Measurements from ENCODE around the gene AMT. TPM values are rescaled to one million over a fixed set of nuclear protein-coding genes. Genes with fewer than 3 reads are reported as not detected.

The AMT gene
- total and polyA plus RNA-seq, 2 of the 13 experiments (the other 11 are each of a cell fraction or from before 2014, with no cell fraction given): 35.3 to 59.0 TPM

- TF ChIP-seq MXD1 (CRISPR knock-in tag; IDR thresholded peaks at IDR 0.05) (0 out of 2 replicates have a peak, but pooled peaks have one; percentile 54), ZFY (CRISPR knock-in tag; IDR thresholded peaks at IDR 0.05) (peak; percentile 63; the same call in 1 of the 2 replicates), RFX5 (IDR thresholded peaks at IDR 0.05; ENCODE audit: low read depth, low read length) (no peak), KDM5A (IDR thresholded peaks at IDR 0.05; ENCODE audit: borderline replicate concordance, low read length) (no peak), DMAP1 (CRISPR knock-in tag; IDR thresholded peaks at IDR 0.05) (no peak), ZNF704 (CRISPR knock-in tag; IDR thresholded peaks at IDR 0.05; ENCODE audit: borderline replicate concordance) (no peak), ZNF563 (CRISPR knock-in tag; IDR thresholded peaks at IDR 0.05) (peak; percentile 26; the same call in 1 of the 2 replicates), ZNF644 (CRISPR knock-in tag; IDR thresholded peaks at IDR 0.05; ENCODE audit: low read depth) (peak; percentile 28; the same call in 1 of the 2 replicates), EED (CRISPR knock-in tag; IDR thresholded peaks at IDR 0.05) (no peak), PITX1 (CRISPR knock-in tag; IDR thresholded peaks at IDR 0.05) (peak; percentile 4; the same call in 1 of the 2 replicates), FLYWCH1 (CRISPR knock-in tag; IDR thresholded peaks at IDR 0.05) (no peak), ZNF503 (CRISPR knock-in tag; IDR thresholded peaks at IDR 0.05) (0 out of 2 replicates have a peak, but pooled peaks have one; percentile 30), ZNF30 (CRISPR knock-in tag; IDR thresholded peaks at IDR 0.05) (no peak), ZMYM4 (CRISPR knock-in tag; IDR thresholded peaks at IDR 0.05) (0 out of 2 replicates have a peak, but pooled peaks have one; percentile 49), SOX5 (CRISPR knock-in tag; IDR thresholded peaks at IDR 0.05; ENCODE audit: borderline replicate concordance) (peak; percentile 44; the same call in 1 of the 2 replicates), CHD4 (IDR thresholded peaks at IDR 0.05; ENCODE audit: borderline replicate concordance, low read length) (peak; percentile 52; the same call in 1 of the 2 replicates), MAX (IDR thresholded peaks at IDR 0.05) (0 out of 2 replicates have a peak, but pooled peaks have one; percentile 16), EP300 (IDR thresholded peaks at IDR 0.05; ENCODE audit: low read depth in 2 of 2, low read length in 2 of 2) (no peak; a peak in 1 of 4 replicates), EP300 (CRISPR knock-in tag; IDR thresholded peaks at IDR 0.05; ENCODE audit: borderline replicate concordance) (no peak), DRAP1 (CRISPR knock-in tag; IDR thresholded peaks at IDR 0.05) (0 out of 2 replicates have a peak, but pooled peaks have one; percentile 11), MYNN (CRISPR knock-in tag; IDR thresholded peaks at IDR 0.05; ENCODE audit: low read depth) (no peak), NFIC (IDR thresholded peaks at IDR 0.05; ENCODE audit: low read length) (0 out of 2 replicates have a peak, but pooled peaks have one; percentile 20), ZNF432 (CRISPR knock-in tag; IDR thresholded peaks at IDR 0.05; ENCODE audit: borderline replicate concordance) (no peak), CSRNP1 (CRISPR knock-in tag; IDR thresholded peaks at IDR 0.05) (0 out of 2 replicates have a peak, but pooled peaks have one; percentile 49)
These were observed 43.2 kb upstream of the AMT start (continued) for GRCh38 chr3:49465270-49466034.

Data from HepG2 (cell line).